Neural progenitor cell (in vitro differentiated cells): ENCODE results near the gene ANGPTL7. TPM values are rescaled to one million over a fixed set of nuclear protein-coding genes. Genes with fewer than 3 reads are reported as not detected.

Experiments used
- DNase-seq: peaks from one replicate; pipeline ENCODE4 v3.0.0-alpha.2; 2016; ENCODE audit warnings: low spot score
- H2AFZ ChIP-seq: fragments of 200-600 bp; sonication (generic); replicated peaks from 2 replicates; pipeline ENCODE4 v1.6.1; 2016; ENCODE audit warnings: antibody characterized with exemption
- H3F3A ChIP-seq: fragments of 200-600 bp; sonication (generic); 2 replicates; pipeline ENCODE4 v1.6.1; 2016; ENCODE audit warnings: antibody characterized with exemption, low read depth
- H3K27ac ChIP-seq: fragments of 200-600 bp; sonication (generic); 2 replicates; pipeline ENCODE4 v1.5.1; 2016; ENCODE audit warnings: mild to moderate bottlenecking
- H3K27me3 ChIP-seq: fragments of 200-600 bp; sonication (generic); 2 replicates; pipeline ENCODE4 v1.6.1; 2016; ENCODE audit warnings: mild to moderate bottlenecking, moderate library complexity
- H3K36me3 ChIP-seq: fragments of 200-600 bp; sonication (generic); 2 replicates; pipeline ENCODE4 v1.5.1; 2016
- H3K4me1 ChIP-seq: fragments of 200-600 bp; sonication (generic); 2 replicates; pipeline ENCODE4 v1.6.1; 2016; ENCODE audit warnings: mixed run types
- H3K4me2 ChIP-seq: fragments of 200-600 bp; sonication (generic); 2 replicates; pipeline ENCODE4 v1.6.1; 2016
- H3K4me3 ChIP-seq: fragments of 200-600 bp; sonication (generic); 2 replicates; pipeline ENCODE4 v1.5.1; 2016
- H3K79me2 ChIP-seq: fragments of 200-600 bp; sonication (generic); 2 replicates; pipeline ENCODE4 v1.6.1; 2016; ENCODE audit warnings: low read depth
- H3K9ac ChIP-seq: fragments of 200-600 bp; sonication (generic); 2 replicates; pipeline ENCODE4 v1.6.1; 2016
- H3K9me3 ChIP-seq: fragments of 200-600 bp; sonication (generic); 2 replicates; pipeline ENCODE4 v1.5.1; 2016; ENCODE audit warnings: low read depth
- H4K20me1 ChIP-seq: fragments of 200-600 bp; sonication (generic); 2 replicates; pipeline ENCODE4 v1.6.1; 2016; ENCODE audit warnings: low read depth
- H3K27ac Mint-ChIP-seq: 3 replicates; pipeline ENCODE4 v1.8.0; 2021; ENCODE audit warnings: mixed read lengths
- H3K27me3 Mint-ChIP-seq: 2 replicates; pipeline ENCODE4 v1.8.0; 2022; ENCODE audit warnings: low read depth, mild to moderate bottlenecking, inconsistent platforms, moderate library complexity, mixed read lengths; ENCODE audit not compliant: insufficient read depth
- H3K36me3 Mint-ChIP-seq: 3 replicates; pipeline ENCODE4 v1.8.0; 2021; ENCODE audit warnings: mixed read lengths
- H3K4me1 Mint-ChIP-seq: 3 replicates; pipeline ENCODE4 v1.8.0; 2021; ENCODE audit warnings: mixed read lengths
- H3K4me3 Mint-ChIP-seq: 3 replicates; pipeline ENCODE4 v1.8.0; 2021; ENCODE audit warnings: mild to moderate bottlenecking, moderate library complexity, mixed read lengths
- H3K9me3 Mint-ChIP-seq: 3 replicates; pipeline ENCODE4 v1.8.0; 2020; ENCODE audit warnings: mixed read lengths
- CTCF ChIP-seq: fragments of 200-600 bp; sonication (generic); IDR thresholded peaks from 2 replicates; pipeline ENCODE4 v1.5.1; 2017; ENCODE audit warnings: antibody characterized with exemption, mild to moderate bottlenecking
- EZH2 ChIP-seq: fragments of 200-600 bp; sonication (generic); IDR thresholded peaks from 2 replicates; pipeline ENCODE4 v1.6.1; 2017; ENCODE audit warnings: antibody characterized with exemption, mild to moderate bottlenecking, moderate library complexity
- EZH2phosphoT487 ChIP-seq: fragments of 200-600 bp; sonication (generic); IDR thresholded peaks from 2 replicates; pipeline ENCODE4 v1.6.1; 2017; ENCODE audit warnings: antibody characterized with exemption
- total RNA-seq: library from RNA; depleted of rRNA; stranded (reverse); fragments of >200 nt; gene quantifications from 2 replicates; pipeline ENCODE4 v1.2.3, GENCODE V29; 2015; ENCODE audit warnings: low replicate concordance

The ANGPTL7 gene
- total RNA-seq, 1 donor from 2014 or later: not detected

GRCh38 chr1:11194407-11195176 is 5.4 kb downstream of the ANGPTL7 start:
- Histone ChIP-seq H3F3A (peaks cover 13% of the 10 kb centered on the region), H3K27ac (no peak overlapping the region), H4K20me1 (peaks cover 12% of the 10 kb centered on the region), H3K4me2 (no peak overlapping the region), H3K4me1 (peaks cover 12% of the 10 kb centered on the region), H3K4me3 (no peak overlapping the region), H3K36me3 (peaks cover 7% of the 10 kb centered on the region), H3K79me2 (no peaks in the 10 kb centered on the region), H3K9me3 (no peaks in the 10 kb centered on the region), H2AFZ (no peak overlapping the region), H3K9ac (no peak overlapping the region), H3K27me3 (no peaks in the 10 kb centered on the region)
- Mint-ChIP-seq H3K27ac (no peak overlapping the region), H3K4me3 (no peak overlapping the region), H3K27me3 (peaks cover 5% of the 10 kb centered on the region), H3K9me3 (no peaks in the 10 kb centered on the region), H3K36me3 (peaks cover 22% of the 10 kb centered on the region), H3K4me1 (peaks cover 11% of the 10 kb centered on the region)
- TF ChIP-seq EZH2 (no peak), CTCF (no peak), EZH2phosphoT487 (no peak)
- DNase-seq: no peak

DNA sequence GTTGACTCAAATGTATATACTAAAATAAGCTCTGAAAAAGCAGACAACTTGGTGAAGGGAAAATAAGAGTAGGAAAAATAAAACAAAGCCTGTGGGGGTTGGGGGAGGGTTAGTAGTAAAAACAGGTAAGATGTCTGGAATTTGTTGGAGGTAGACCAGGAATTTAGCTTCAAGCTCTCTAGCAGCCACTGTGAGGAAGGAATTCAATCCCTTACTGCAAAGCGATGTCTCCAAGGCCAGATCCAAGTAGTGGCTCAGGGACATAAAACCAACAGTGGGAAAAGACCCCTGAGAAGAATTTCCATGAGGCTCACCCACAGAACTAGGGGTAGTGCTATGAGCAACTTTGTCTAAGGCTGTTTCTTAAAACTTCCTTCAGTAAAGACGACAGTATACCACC is 7.8 kb downstream of the ANGPTL7 start:
- H3K4me3 ChIP-seq: no peak overlapping the region
- H2AFZ ChIP-seq: no peak overlapping the region
- peaks cover 14% of the 10 kb centered on the region for H3F3A ChIP-seq
- no peak for DNase-seq
- H4K20me1 ChIP-seq: peaks cover 10% of the 10 kb centered on the region
- peaks cover 5% of the 10 kb centered on the region for H3K27me3 Mint-ChIP-seq
- H3K9ac ChIP-seq: no peak overlapping the region
- H3K79me2 ChIP-seq: no peaks in the 10 kb centered on the region
- H3K9me3 ChIP-seq: no peaks in the 10 kb centered on the region
- H3K36me3 Mint-ChIP-seq: peaks cover 21% of the 10 kb centered on the region
- peaks cover 10% of the 10 kb centered on the region for H3K4me1 ChIP-seq
- H3K36me3 ChIP-seq: peaks cover 7% of the 10 kb centered on the region
- H3K27ac ChIP-seq: no peak overlapping the region
- H3K4me1 Mint-ChIP-seq: peaks cover 13% of the 10 kb centered on the region
- no peak overlapping the region for H3K4me2 ChIP-seq
- no peaks in the 10 kb centered on the region for H3K9me3 Mint-ChIP-seq
- H3K27me3 ChIP-seq: no peaks in the 10 kb centered on the region
- no peak for TF ChIP-seq EZH2phosphoT487
- H3K27ac Mint-ChIP-seq: no peak overlapping the region
- no peak overlapping the region for H3K4me3 Mint-ChIP-seq

GRCh38 chr1:11197359-11197758 is 8.2 kb downstream of the ANGPTL7 start:
- no peaks in the 10 kb centered on the region for H3K9me3 Mint-ChIP-seq
- Histone ChIP-seq H3K36me3 (peaks cover 7% of the 10 kb centered on the region), H3K27ac (no peak overlapping the region), H4K20me1 (peaks cover 10% of the 10 kb centered on the region), H3K4me1 (peaks cover 10% of the 10 kb centered on the region), H3F3A (peaks cover 14% of the 10 kb centered on the region), H3K4me3 (no peak overlapping the region), H3K4me2 (no peak overlapping the region), H3K27me3 (no peaks in the 10 kb centered on the region), H3K9ac (no peak overlapping the region), H3K79me2 (no peaks in the 10 kb centered on the region), H3K9me3 (no peaks in the 10 kb centered on the region), H2AFZ (no peak overlapping the region)
- H3K36me3 Mint-ChIP-seq: peaks cover 21% of the 10 kb centered on the region
- peaks cover 13% of the 10 kb centered on the region for H3K4me1 Mint-ChIP-seq
- DNase-seq: no peak
- H3K4me3 Mint-ChIP-seq: no peak overlapping the region
- peaks cover 5% of the 10 kb centered on the region for H3K27me3 Mint-ChIP-seq
- no peak for TF ChIP-seq EZH2
- H3K27ac Mint-ChIP-seq: no peak overlapping the region

- Histone ChIP-seq H3K79me2 (no peaks in the 10 kb centered on the region), H3K4me2 (peak overlapping the region; percentile 39), H3K27ac (peak overlapping the region; percentile 31), H3K4me3 (no peak overlapping the region), H3F3A (peaks cover 14% of the 10 kb centered on the region), H4K20me1 (peaks cover 10% of the 10 kb centered on the region), H3K9me3 (no peaks in the 10 kb centered on the region), H3K9ac (no peak overlapping the region), H2AFZ (no peak overlapping the region), H3K27me3 (no peaks in the 10 kb centered on the region), H3K4me1 (peaks cover 10% of the 10 kb centered on the region), H3K36me3 (peaks cover 7% of the 10 kb centered on the region)
- Mint-ChIP-seq H3K27me3 (peaks cover 5% of the 10 kb centered on the region), H3K36me3 (peaks cover 18% of the 10 kb centered on the region), H3K4me3 (no peak overlapping the region), H3K4me1 (peaks cover 13% of the 10 kb centered on the region), H3K9me3 (no peaks in the 10 kb centered on the region), H3K27ac (no peak overlapping the region)
- no peak for TF ChIP-seq EZH2phosphoT487
- TF ChIP-seq CTCF: no peak
- no peak for TF ChIP-seq EZH2
- DNase-seq: peak; percentile 24
These were observed 9.1 kb downstream of the ANGPTL7 start for GRCh38 chr1:11198257-11198656.
